Activated B cell treated with CpG ODN at 0.5 μM for 24 hours (primary cell): ENCODE results near the gene GIPC3. TPM values are rescaled to one million over a fixed set of nuclear protein-coding genes. Genes with fewer than 3 reads are reported as not detected.

Experiments used
- ATAC-seq: fragments of 200-7000 bp; cut with Tn5 transposase; one replicate; pipeline ENCODE4 v1.10.0; 2021; ENCODE audit warnings: low read depth, mild to moderate bottlenecking, moderate library complexity
- CTCF ChIA-PET: fragments of 350-600 bp; sonication (Branson Sonifier 250); formaldehyde crosslinking; loops from one replicate; lab custom pipeline; 2021; ENCODE audit warnings: antibody characterized with exemption; lab: Charles Lee
- POLR2A ChIA-PET: fragments of 350-600 bp; sonication (Branson Sonifier 250); formaldehyde crosslinking; loops from one replicate; lab custom pipeline; 2021; ENCODE audit warnings: antibody characterized with exemption; lab: Charles Lee
- DNase-seq: peaks from one replicate; pipeline ENCODE4 v3.0.0; 2022
- H3K27ac Mint-ChIP-seq: one replicate; pipeline ENCODE4 v1.8.0; 2020; ENCODE audit warnings: mixed read lengths
- H3K27me3 Mint-ChIP-seq: one replicate; pipeline ENCODE4 v1.8.0; 2021; ENCODE audit warnings: mixed read lengths
- H3K36me3 Mint-ChIP-seq: one replicate; pipeline ENCODE4 v1.8.0; 2021; ENCODE audit warnings: low read depth, mixed read lengths
- H3K4me1 Mint-ChIP-seq: one replicate; pipeline ENCODE4 v1.8.0; 2021; ENCODE audit warnings: mixed read lengths
- H3K4me3 Mint-ChIP-seq: one replicate; pipeline ENCODE4 v1.8.0; 2020; ENCODE audit warnings: mild to moderate bottlenecking, mixed read lengths
- H3K9me3 Mint-ChIP-seq: one replicate; pipeline ENCODE4 v1.8.0; 2020; ENCODE audit warnings: mixed read lengths
- intact Hi-C: fragments of 100-400 bp; cut with micrococcal nuclease; formaldehyde crosslinking; loops from one replicate; pipeline ENCODE4 v1.15.1; 2024
- total RNA-seq: library from RNA; stranded (reverse); gene quantifications from 2 replicates; pipeline ENCODE4 v1.2.3, GENCODE V29; 2022
- TF ChIP-seq, protein P1 (sequence below): fragments of 200-600 bp; IDR thresholded peaks from one replicate; pipeline ENCODE4 v1.8.0; 2022; ENCODE audit warnings: antibody characterized with exemption, mild to moderate bottlenecking

Gene GIPC3
- total RNA-seq, 1 donor from 2014 or later = 0.29 TPM

DNA sequence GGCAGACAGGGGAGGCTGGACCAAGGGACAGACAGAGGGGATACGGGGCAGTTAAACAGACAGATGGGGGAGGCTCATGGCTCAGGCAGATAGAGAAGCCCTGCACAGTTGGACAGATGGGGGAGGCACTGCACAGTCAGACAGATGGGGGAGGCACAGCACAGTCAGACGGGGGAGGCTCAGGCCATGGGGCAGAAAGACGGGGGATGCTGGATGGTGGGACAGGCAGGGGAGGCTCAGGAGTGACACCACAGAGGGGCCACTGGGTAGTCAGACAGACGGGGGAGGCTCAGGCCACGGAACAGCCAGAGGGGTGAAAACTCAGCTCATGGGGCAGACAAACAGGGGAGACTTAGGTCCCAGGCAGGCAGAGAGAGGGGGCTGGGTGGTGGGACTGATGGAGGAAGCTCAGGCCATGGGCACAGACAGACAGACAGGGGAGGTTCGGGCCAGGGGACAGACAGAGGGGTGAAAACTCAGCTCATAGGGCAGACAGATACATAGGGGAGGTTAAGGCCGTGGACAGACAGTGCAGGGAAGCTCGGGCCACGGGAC, 28.8 kb upstream of the GIPC3 start:
- no peaks in the 10 kb centered on the region for H3K27me3 Mint-ChIP-seq
- H3K9me3 Mint-ChIP-seq = no peaks in the 10 kb centered on the region
- peak overlapping the region; percentile 89 for H3K4me3 Mint-ChIP-seq
- TF ChIP-seq, protein P1, sequence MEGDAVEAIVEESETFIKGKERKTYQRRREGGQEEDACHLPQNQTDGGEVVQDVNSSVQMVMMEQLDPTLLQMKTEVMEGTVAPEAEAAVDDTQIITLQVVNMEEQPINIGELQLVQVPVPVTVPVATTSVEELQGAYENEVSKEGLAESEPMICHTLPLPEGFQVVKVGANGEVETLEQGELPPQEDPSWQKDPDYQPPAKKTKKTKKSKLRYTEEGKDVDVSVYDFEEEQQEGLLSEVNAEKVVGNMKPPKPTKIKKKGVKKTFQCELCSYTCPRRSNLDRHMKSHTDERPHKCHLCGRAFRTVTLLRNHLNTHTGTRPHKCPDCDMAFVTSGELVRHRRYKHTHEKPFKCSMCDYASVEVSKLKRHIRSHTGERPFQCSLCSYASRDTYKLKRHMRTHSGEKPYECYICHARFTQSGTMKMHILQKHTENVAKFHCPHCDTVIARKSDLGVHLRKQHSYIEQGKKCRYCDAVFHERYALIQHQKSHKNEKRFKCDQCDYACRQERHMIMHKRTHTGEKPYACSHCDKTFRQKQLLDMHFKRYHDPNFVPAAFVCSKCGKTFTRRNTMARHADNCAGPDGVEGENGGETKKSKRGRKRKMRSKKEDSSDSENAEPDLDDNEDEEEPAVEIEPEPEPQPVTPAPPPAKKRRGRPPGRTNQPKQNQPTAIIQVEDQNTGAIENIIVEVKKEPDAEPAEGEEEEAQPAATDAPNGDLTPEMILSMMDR = no peak
- H3K36me3 Mint-ChIP-seq = peaks cover 6% of the 10 kb centered on the region
- no peak for DNase-seq
- intact Hi-C loops = loop anchor here (2.0 to 10.0 kb wide), 5 partner anchors 49 to 508 kb away; partner anchors contain the start of genes APBA3, CACTIN, FZR1 and MRPL54
- POLR2A ChIA-PET = interaction anchor here (0.5 to 3.0 kb wide), 12 partner anchors 10 to 1963 kb away, joined by 3 to 13 read pairs (median 4); partner anchors contain the start of gene MRPL54
- peaks cover 64% of the 10 kb centered on the region for H3K4me1 Mint-ChIP-seq
- peak overlapping the region; percentile 81 for H3K27ac Mint-ChIP-seq
- CTCF ChIA-PET = interaction anchor here (1.0 to 6.0 kb wide), 3 partner anchors 11 to 109 kb away, joined by 3 to 37 read pairs (median 3); partner anchors contain the start of gene GIPC3
- ATAC-seq = no peak

DNA sequence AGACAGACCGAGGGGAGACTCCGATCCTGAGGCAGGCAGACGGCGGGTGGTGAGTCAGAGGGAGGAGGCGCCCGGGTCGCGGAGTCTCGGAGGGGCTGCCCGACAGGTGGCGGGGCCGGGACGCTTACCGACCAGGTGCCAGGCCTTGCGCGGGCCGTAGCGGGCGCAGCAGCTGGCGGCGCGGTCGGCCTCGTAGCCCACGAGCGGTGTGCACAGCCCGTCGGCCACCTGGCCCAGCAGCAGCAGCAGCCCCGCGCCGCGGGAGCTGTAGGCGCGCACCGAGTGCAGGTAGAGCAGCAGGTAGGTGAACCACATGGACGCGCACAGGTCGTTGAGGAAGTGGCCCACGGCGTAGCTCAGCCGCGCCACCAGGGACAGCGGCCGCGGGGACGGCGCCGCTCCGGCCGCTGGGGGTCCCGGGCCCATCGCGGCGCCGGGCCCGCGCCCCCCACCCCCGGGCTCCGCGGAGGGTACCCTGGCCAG, 28.3 kb upstream of the GIPC3 start:
- peaks cover 6% of the 10 kb centered on the region for H3K36me3 Mint-ChIP-seq
- peaks cover 60% of the 10 kb centered on the region for H3K4me1 Mint-ChIP-seq
- ChIA-PET POLR2A (interaction anchor here (0.5 to 3.0 kb wide), 11 partner anchors 11 to 710 kb away, joined by 3 to 13 read pairs (median 3); partner anchors contain the start of gene MRPL54), CTCF (interaction anchor here (1.0 to 6.0 kb wide), 3 partner anchors 11 to 109 kb away, joined by 3 to 37 read pairs (median 3); partner anchors contain the start of gene GIPC3)
- peak overlapping the region; percentile 89 for H3K4me3 Mint-ChIP-seq
- peak; percentile 57 for DNase-seq
- no peaks in the 10 kb centered on the region for H3K27me3 Mint-ChIP-seq
- peak overlapping the region; percentile 81 for H3K27ac Mint-ChIP-seq
- intact Hi-C loops = loop anchor here (1.0 to 10.0 kb wide), 6 partner anchors 15 to 508 kb away; partner anchors contain the start of genes APBA3, CACTIN, FZR1 and HMG20B
- H3K9me3 Mint-ChIP-seq = no peaks in the 10 kb centered on the region
- peak; percentile 20 for ATAC-seq
- TF ChIP-seq, protein P1 = no peak

DNA sequence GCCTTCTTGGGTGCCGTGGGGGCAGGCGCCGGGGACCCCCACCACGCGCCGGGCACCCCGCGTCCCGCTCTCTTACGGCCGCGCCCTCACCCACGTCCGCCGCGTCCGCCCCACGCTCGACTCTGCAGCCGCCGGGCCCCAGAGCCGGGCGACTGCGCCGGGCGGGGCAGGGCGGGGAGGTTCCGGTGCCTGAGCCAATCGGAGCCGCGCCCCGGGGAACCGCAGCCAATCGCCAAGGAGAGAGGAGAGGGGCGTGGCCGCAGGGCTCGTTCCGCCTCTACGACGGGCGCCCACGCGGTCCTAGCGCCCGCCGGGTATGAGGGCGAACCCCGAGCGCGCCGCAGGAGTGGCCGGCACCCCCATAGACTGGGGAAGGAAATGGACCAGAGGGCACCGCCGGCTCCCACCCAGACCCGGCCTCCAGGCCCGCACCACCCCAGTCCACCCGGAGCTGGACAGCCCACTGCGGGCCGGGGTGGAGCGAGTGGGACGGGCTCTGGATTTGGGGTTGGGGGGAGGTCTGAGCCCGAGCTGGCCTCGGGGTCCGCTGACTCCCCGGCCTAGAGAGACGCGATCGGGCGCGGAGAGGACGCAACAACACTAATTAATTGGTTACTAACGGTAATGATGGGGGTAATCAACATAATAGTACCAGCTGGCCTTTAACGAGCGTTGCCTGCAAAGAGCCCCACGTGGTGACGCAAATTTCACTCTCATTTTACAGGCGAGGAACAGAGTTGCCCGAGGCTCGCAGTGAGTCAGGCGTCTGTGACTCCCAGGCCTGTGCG, 27.6 kb upstream of the GIPC3 start, which contains the start of gene MFSD12:
MFSD12 (minus strand) TSS at position 126 of the 788 bp plus-strand sequence. CDS start 183 bp downstream, outside the sequence.
- DNase-seq (peak; percentile 94), ATAC-seq (peak; percentile 86)
- peak within 1 kb of the TSS; percentile 89 for H3K4me3 Mint-ChIP-seq
- TF ChIP-seq, protein P1 = no peak
- H3K36me3 Mint-ChIP-seq = peaks cover 6% of the 10 kb centered on the region
- no peaks in the 10 kb centered on the region for H3K27me3 Mint-ChIP-seq
- ChIA-PET CTCF (interaction anchor here (1.0 to 6.0 kb wide), 3 partner anchors 12 to 108 kb away, joined by 3 to 37 read pairs (median 3); partner anchors contain the start of gene GIPC3), POLR2A (interaction anchor here (0.6 to 3.0 kb wide), 9 partner anchors 11 to 710 kb away, joined by 3 to 13 read pairs (median 3); partner anchors contain the start of gene MRPL54)
- H3K27ac Mint-ChIP-seq = peak within 1 kb of the TSS; percentile 86
- intact Hi-C loops = loop anchor here (1.0 to 10.0 kb wide), 7 partner anchors 13 to 507 kb away; partner anchors contain the start of genes APBA3, CACTIN, FZR1 and HMG20B
- H3K9me3 Mint-ChIP-seq = no peaks in the 10 kb centered on the region
- peaks cover 57% of the 10 kb centered on the region for H3K4me1 Mint-ChIP-seq

DNA sequence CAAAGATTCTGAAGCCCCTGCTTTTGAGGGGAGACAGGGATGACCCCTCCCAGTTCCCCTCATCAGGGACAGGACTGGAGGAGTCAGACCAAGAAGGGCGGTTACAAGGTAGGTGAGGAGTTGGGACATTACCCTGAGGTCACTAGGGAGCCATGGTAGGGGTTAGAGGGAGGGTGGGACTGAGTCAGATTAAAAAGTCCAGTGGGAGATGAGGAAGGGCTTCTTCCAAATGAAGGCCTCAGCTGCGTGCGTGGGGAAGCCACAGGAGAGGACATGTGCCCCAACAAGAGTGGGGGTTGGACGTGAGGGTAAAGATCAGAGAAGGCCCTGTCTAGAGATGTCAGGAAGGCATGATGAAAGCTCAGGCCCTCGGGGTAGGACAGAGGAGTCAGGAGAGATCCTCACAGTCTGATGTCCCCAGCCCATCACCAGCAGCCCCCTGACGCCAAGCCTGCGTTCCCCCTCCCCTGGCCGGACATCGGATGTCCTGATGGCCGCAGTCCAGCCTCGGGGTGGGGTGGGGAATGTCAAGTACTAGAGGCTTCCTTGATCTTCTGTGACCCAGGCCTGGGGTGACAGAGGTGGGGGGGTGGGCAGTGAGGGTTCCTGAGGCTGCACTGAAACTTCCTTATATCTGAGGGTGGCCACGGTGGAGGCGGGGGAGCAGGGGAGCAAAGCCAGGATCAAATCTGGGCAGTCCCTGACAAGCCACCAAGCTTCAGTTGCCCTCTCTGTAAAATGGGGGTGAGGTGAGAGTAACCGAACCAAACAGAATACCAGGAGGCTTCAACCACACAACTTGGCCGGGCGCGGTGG, 21.4 kb upstream of the GIPC3 start:
- DNase-seq (no peak), ATAC-seq (no peak)
- Mint-ChIP-seq H3K27ac (no peak overlapping the region), H3K36me3 (no peaks in the 10 kb centered on the region), H3K27me3 (no peaks in the 10 kb centered on the region), H3K4me1 (peaks cover 7% of the 10 kb centered on the region), H3K4me3 (no peak overlapping the region), H3K9me3 (no peaks in the 10 kb centered on the region)
- ChIA-PET POLR2A (no interaction called here), CTCF (no interaction called here)
- intact Hi-C loops = no loop called here
- TF ChIP-seq, protein P1 = no peak
